Omental fat pad (tissue), 4 donors: ENCODE data around the gene SNX6. TPM values are rescaled to one million over a fixed set of nuclear protein-coding genes. Genes with fewer than 3 reads are reported as not detected.
A peak's percentile ranks its signal among the peaks of the same experiment; 100 is the strongest.
"Not testable (repeated sequence)": the region's sequence is repeated elsewhere in the genome, so short reads cannot be mapped to it uniquely, and the experiment has no call there.

Source experiments
- ATAC-seq: fragments of 150-250 bp; one replicate; pipeline ENCODE4 v1.9.1; 2016; ENCODE audit warnings: mild to moderate bottlenecking, moderate library complexity; ENCODE audit not compliant: low FRiP score
- DNase-seq: peaks from one replicate; pipeline ENCODE4 v3.0.0-alpha.2; 2019; ENCODE audit warnings: low spot score
- total RNA-seq, 4 donors: library from RNA; depleted of rRNA; stranded (reverse); fragments of >200 nt; gene quantifications; one replicate each; pipeline ENCODE4 v1.1.0, GENCODE V29; 2016
- TF ChIP-seq, protein P1 (sequence below), 3 donors: fragments of 450-650 bp; IDR thresholded peaks; one replicate each; pipeline ENCODE4 v1.5.1; 2016 to 2017; ENCODE audit warnings: antibody characterized with exemption in 3 of 3, mild to moderate bottlenecking in 3 of 3, moderate library complexity in 2 of 3

SNX6 gene
- total RNA-seq, 4 donors from 2014 or later: 98.7 to 172 (median 129) TPM

- DNase-seq: no peak
- peak; percentile 87 for ATAC-seq
- TF ChIP-seq, protein P1, sequence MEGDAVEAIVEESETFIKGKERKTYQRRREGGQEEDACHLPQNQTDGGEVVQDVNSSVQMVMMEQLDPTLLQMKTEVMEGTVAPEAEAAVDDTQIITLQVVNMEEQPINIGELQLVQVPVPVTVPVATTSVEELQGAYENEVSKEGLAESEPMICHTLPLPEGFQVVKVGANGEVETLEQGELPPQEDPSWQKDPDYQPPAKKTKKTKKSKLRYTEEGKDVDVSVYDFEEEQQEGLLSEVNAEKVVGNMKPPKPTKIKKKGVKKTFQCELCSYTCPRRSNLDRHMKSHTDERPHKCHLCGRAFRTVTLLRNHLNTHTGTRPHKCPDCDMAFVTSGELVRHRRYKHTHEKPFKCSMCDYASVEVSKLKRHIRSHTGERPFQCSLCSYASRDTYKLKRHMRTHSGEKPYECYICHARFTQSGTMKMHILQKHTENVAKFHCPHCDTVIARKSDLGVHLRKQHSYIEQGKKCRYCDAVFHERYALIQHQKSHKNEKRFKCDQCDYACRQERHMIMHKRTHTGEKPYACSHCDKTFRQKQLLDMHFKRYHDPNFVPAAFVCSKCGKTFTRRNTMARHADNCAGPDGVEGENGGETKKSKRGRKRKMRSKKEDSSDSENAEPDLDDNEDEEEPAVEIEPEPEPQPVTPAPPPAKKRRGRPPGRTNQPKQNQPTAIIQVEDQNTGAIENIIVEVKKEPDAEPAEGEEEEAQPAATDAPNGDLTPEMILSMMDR (IDR thresholded peaks at IDR 0.05): no peak
Observed at GRCh38 chr14:34650786-34651584, 21.0 kb upstream of the SNX6 start.

GRCh38 chr14:34650006-34650405 lies 20.1 kb upstream of the SNX6 start:
- DNase-seq, ATAC-seq: not testable (repeated sequence)

DNA sequence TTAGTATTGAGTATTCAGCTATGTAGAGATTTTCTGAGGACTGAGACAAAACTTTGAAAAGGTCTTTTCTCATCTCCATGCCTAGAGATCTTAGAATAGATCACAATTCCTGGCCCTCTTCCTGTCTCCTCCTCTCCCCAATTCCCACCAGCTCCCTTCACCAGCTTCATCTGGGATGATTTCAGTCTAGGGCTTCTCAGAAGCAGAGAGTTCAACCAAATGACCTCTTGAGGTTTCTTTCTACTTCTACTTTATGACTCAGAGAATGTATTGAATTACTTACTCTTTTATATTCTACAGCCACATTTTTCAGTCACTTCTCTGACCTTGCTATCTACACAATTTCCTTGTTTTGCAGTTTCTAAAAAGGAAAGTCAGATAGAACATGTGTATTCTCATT lies 19.4 kb upstream of the SNX6 start:
- DNase-seq (no peak), ATAC-seq (no peak)
- TF ChIP-seq, protein P1 (IDR thresholded peaks at IDR 0.05): no peak

- no peak for ATAC-seq
- TF ChIP-seq, protein P1 (IDR thresholded peaks at IDR 0.05): no peak
- DNase-seq: no peak
Observed at GRCh38 chr14:34646570-34647255, 16.8 kb upstream of the SNX6 start.

DNA sequence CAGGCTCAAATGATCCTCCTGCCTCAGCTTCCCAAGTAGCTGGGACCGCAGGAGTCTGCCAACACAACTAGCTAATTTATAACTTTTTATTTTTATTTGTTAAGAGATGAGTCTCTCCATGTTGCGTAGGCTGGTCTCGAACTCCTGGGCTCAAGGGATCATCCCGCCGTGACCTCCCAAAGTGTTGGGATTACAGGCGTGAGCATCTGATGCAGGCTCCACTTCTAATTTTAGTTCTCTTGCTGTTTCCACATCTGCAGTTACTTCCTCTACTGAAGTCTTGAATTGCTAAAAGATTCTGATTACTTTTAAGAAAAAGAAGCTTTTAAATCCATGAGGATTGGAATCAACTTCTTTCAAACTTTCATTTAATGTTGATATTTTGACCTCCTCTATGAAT lies 13.4 kb upstream of the SNX6 start:
- DNase-seq (no peak), ATAC-seq (no peak)
- TF ChIP-seq, protein P1 (IDR thresholded peaks at IDR 0.05): no peak

- TF ChIP-seq, protein P1 (IDR thresholded peaks at IDR 0.05): no peak
- DNase-seq (no peak), ATAC-seq (no peak)
Observed at GRCh38 chr14:34642595-34642994, 12.6 kb upstream of the SNX6 start.

DNA sequence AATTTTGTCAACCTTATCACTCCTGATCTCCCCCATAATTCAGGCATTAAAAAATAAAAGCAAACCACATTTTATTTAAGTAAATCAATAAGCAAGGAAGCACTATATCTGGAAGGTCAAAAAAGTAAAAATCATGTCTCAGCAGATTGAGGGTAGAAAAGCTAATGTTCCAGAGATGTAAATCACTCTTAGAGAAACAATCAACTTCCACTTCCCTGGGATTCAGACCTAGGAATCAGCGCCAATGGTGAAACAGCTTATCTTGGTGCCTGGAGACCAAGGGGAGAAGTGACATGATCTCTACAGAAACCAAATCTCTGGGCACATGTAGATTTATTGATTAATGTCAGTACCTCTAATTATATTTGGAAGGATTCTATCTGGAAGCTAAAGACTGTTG lies 10.9 kb upstream of the SNX6 start:
- no peak for ATAC-seq
- TF ChIP-seq, protein P1 (IDR thresholded peaks at IDR 0.05): no peak
- no peak for DNase-seq

- ATAC-seq, DNase-seq: not testable (repeated sequence)
Observed at GRCh38 chr14:34634360-34634771, 4.4 kb upstream of the SNX6 start.
